GM12878 (cell line): ENCODE data around the gene TMEM87A. TPM values are rescaled to one million over a fixed set of nuclear protein-coding genes. Genes with fewer than 3 reads are reported as not detected.

Experiments
- ATAC-seq: fragments of 200-7000 bp; cut with Tn5 transposase; 3 replicates; pipeline ENCODE4 v1.9.1; 2020; ENCODE audit warnings: mild to moderate bottlenecking, moderate library complexity
- BruUV-seq: library from RNA; stranded (reverse); fragments of 400-500 nt; replicated peaks from 2 replicates; lab custom pipeline; 2021; lab: Mats Ljungman, UMichigan
- CTCF ChIA-PET: fragments of 300-600 bp; sonication (Branson Sonifier 250); formaldehyde crosslinking; extraction: SDS; loops from one replicate; lab custom pipeline; 2021; ENCODE audit warnings: inconsistent platforms; lab: Yijun Ruan, JAX
- POLR2A ChIA-PET: fragments of 350-600 bp; formaldehyde crosslinking; extraction: SDS; loops from one replicate; lab custom pipeline; 2021; ENCODE audit warnings: inconsistent platforms; lab: Charles Lee
- RAD21 ChIA-PET: fragments of 300-600 bp; sonication (Branson Sonifier 250); formaldehyde crosslinking; loops from one replicate; lab custom pipeline; 2023; ENCODE audit warnings: antibody characterized with exemption; ENCODE audit not compliant: unreplicated experiment; lab: Charles Lee
- SMC1A ChIA-PET: fragments of 300-600 bp; sonication (Branson Sonifier 250); formaldehyde crosslinking; loops from one replicate; lab custom pipeline; 2023; ENCODE audit not compliant: unreplicated experiment, uncharacterized antibody; lab: Charles Lee
- DNase-seq: peaks from one replicate; pipeline ENCODE4 v3.0.0-alpha.2; 2011; ENCODE audit warnings: low read depth, low spot score
- FAIRE-seq: peaks from 3 replicates; lab custom pipeline; 2011; peaks lifted over from hg19 to GRCh38; lab: Jason Lieb, UNC
- H2AFZ ChIP-seq: 2 replicates; pipeline ENCODE4 v1.6.0; 2011; ENCODE audit warnings: low read depth, low read length, control low read depth; ENCODE audit not compliant: control insufficient read depth
- H3K27ac ChIP-seq: 2 replicates; pipeline ENCODE4 v1.5.1; 2011; ENCODE audit warnings: control low read depth; ENCODE audit not compliant: control insufficient read depth, insufficient read depth
- H3K27me3 ChIP-seq, 2 experiments: replicated peaks in 1 of 2; 2 replicates each; pipeline versions ENCODE4 v1.6.0 to v1.6.1; 2011; ENCODE audit warnings: low read length in 1 of 2; ENCODE audit not compliant: control insufficient read depth in 2 of 2, insufficient read depth in 2 of 2
- H3K36me3 ChIP-seq, 2 experiments: 2 replicates each; pipeline ENCODE4 v1.5.1; 2011; ENCODE audit warnings: low read length in 1 of 2; ENCODE audit not compliant: control insufficient read depth in 2 of 2, insufficient read depth in 2 of 2
- H3K4me1 ChIP-seq: 2 replicates; pipeline ENCODE4 v1.6.1; 2011; ENCODE audit warnings: mild to moderate bottlenecking, low read length, moderate library complexity, mixed read lengths; ENCODE audit not compliant: control insufficient read depth, insufficient read depth
- H3K4me2 ChIP-seq: 2 replicates; pipeline ENCODE4 v1.6.0; 2011; ENCODE audit warnings: control low read depth; ENCODE audit not compliant: control insufficient read depth, insufficient read depth
- H3K4me3 ChIP-seq: fragments of 200-600 bp; sonication (generic); 2 replicates; pipeline ENCODE4 v1.5.1; 2016
- H3K79me2 ChIP-seq: 2 replicates; pipeline ENCODE4 v1.6.0; 2011; ENCODE audit warnings: low read length; ENCODE audit not compliant: control insufficient read depth, insufficient read depth
- H3K9ac ChIP-seq: 2 replicates; pipeline ENCODE4 v1.8.0; 2011; ENCODE audit warnings: low read length, control low read depth, mixed read lengths; ENCODE audit not compliant: control insufficient read depth, insufficient read depth
- H3K9me3 ChIP-seq: replicated peaks from 3 replicates; pipeline ENCODE4 v1.5.1; 2011; ENCODE audit warnings: mild to moderate bottlenecking, low read length; ENCODE audit not compliant: control insufficient read depth, insufficient read depth
- H4K20me1 ChIP-seq: 2 replicates; pipeline ENCODE4 v1.6.0; 2011; ENCODE audit not compliant: control insufficient read depth, insufficient read depth
- BMI1 ChIP-seq: fragments of 450-650 bp; IDR thresholded peaks from 2 replicates; pipeline ENCODE4 v1.6.1; 2016; ENCODE audit warnings: mild to moderate bottlenecking, moderate library complexity, borderline replicate concordance
- DPF2 ChIP-seq: fragments of 450-650 bp; IDR thresholded peaks from 2 replicates; pipeline ENCODE4 v1.6.1; 2017; ENCODE audit warnings: mild to moderate bottlenecking
- EP300 ChIP-seq, 2 experiments: fragments of 150-350 bp in 1 of 2; IDR thresholded peaks; 2 replicates each; pipeline ENCODE4 v1.6.1; 2011 to 2012; ENCODE audit warnings: low read depth in 2 of 2, low read length in 2 of 2, borderline replicate concordance in 1 of 2, improper control_type of control experiment in 1 of 2, inconsistent platforms in 1 of 2; ENCODE audit not compliant: control insufficient read depth in 1 of 2
- ETV6 ChIP-seq, 2 experiments: fragments of 450-650 bp in 1 of 2; IDR thresholded peaks in 1 of 2; conservative IDR thresholded peaks in 1 of 2; 2 replicates each; pipeline ENCODE4 v1.6.1; 2014; ENCODE audit warnings: antibody characterized with exemption in 1 of 2, borderline replicate concordance in 1 of 2, low read depth in 1 of 2, mild to moderate bottlenecking in 1 of 2, moderate library complexity in 1 of 2
- GATAD2B ChIP-seq: fragments of 450-650 bp; conservative IDR thresholded peaks from 2 replicates; pipeline ENCODE4 v1.6.1; 2017; ENCODE audit warnings: low read depth, mild to moderate bottlenecking, moderate library complexity
- IKZF1 ChIP-seq: fragments of 450-650 bp; conservative IDR thresholded peaks from 2 replicates; pipeline ENCODE4 v1.6.1; 2017; ENCODE audit warnings: antibody characterized with exemption, mild to moderate bottlenecking
- MXI1 ChIP-seq: fragments of 150-350 bp; IDR thresholded peaks from 2 replicates; pipeline ENCODE4 v1.6.1; 2011; ENCODE audit warnings: low read depth, mild to moderate bottlenecking, inconsistent platforms, low read length, improper control_type of control experiment
- MYC ChIP-seq: IDR thresholded peaks from 2 replicates; pipeline ENCODE4 v1.6.1; 2011; ENCODE audit warnings: mild to moderate bottlenecking, low read length, moderate library complexity, inconsistent platforms; ENCODE audit not compliant: insufficient read depth, insufficient replicate concordance, insufficient read length, severe bottlenecking
- PML ChIP-seq: IDR thresholded peaks from 2 replicates; pipeline ENCODE4 v1.6.1; 2012; ENCODE audit warnings: low read length, inconsistent platforms
- SREBF1 ChIP-seq: IDR thresholded peaks from 2 replicates; pipeline ENCODE4 v1.6.1; 2012; ENCODE audit warnings: mild to moderate bottlenecking, low read length
- TBL1XR1 ChIP-seq: IDR thresholded peaks from 2 replicates; pipeline ENCODE4 v1.6.1; 2012; ENCODE audit warnings: low read depth, low read length, improper control_type of control experiment
- ZNF24 ChIP-seq: fragments of 450-650 bp; IDR thresholded peaks from 2 replicates; pipeline ENCODE4 v1.6.1; 2017; ENCODE audit warnings: antibody characterized with exemption, mild to moderate bottlenecking
- WGBS: methylation state at CpG from one replicate; pipeline ENCODE4 v1.1.6; 2016; ENCODE audit warnings: low lambda C conversion rate; ENCODE audit not compliant: insufficient replicate concordance, insufficient coverage; ENCODE audit errors: missing lambda C conversion rate; 5-methylcytosine and 5-hydroxymethylcytosine counted together
- in situ Hi-C: fragments of 300-500 bp; cut with MboI; formaldehyde crosslinking; loops from 9 replicates; pipeline ENCODE4 v1.14.3; 2018; ENCODE audit warnings: mixed read lengths
- intact Hi-C: fragments of 100-400 bp; cut with micrococcal nuclease; formaldehyde crosslinking; loops from one replicate; pipeline ENCODE4 v1.14.2; 2022; ENCODE audit not compliant: unreplicated experiment
- polyA plus RNA-seq, 11 experiments: library from polyadenylated mRNA; depleted of rRNA in 4 of 11; unstranded in 6 of 11; stranded (reverse) in 5 of 11; fragments of >200 nt; fragmentation: Nextera tagmentation in 4 of 11; fragmentation: Illumina TruSeq in 1 of 11; extraction: Ambion mirVana in 4 of 11; extraction: Trizol in 1 of 11; gene quantifications; 1 replicate in 1 of 11; 2 replicates in 10 of 11; pipeline versions ENCODE4 v1.2.1 to v1.2.3, GENCODE V29; 2011 to 2016; ENCODE audit warnings: inconsistent platforms in 2 of 11, missing spikeins in 2 of 11, low read depth in 1 of 11
- total RNA-seq, 4 experiments: library from RNA; depleted of rRNA in 3 of 4; stranded (reverse); fragments of >200 nt in 3 of 4; fragmentation: Illumina TruSeq in 1 of 4; extraction: Trizol in 1 of 4; gene quantifications; 2 replicates each; pipeline versions ENCODE4 v1.2.1 to v1.2.3, GENCODE V29; 2013 to 2021
- TF ChIP-seq, protein P1 (sequence below): fragments of 150-350 bp; IDR thresholded peaks from 2 replicates; pipeline ENCODE4 v1.6.1; 2014; ENCODE audit warnings: mild to moderate bottlenecking, low read depth, low read length
- TF ChIP-seq, protein P2 (sequence below): fragments of 450-650 bp; IDR thresholded peaks from 2 replicates; pipeline ENCODE4 v1.6.1; 2017; ENCODE audit warnings: antibody characterized with exemption, mild to moderate bottlenecking, moderate library complexity

Gene TMEM87A
- total and polyA plus RNA-seq, 10 of the 15 experiments (the other 5 are each of a cell fraction or from before 2014, with no cell fraction given), result 18.2 to 53.2 (median 33.4) TPM

DNA sequence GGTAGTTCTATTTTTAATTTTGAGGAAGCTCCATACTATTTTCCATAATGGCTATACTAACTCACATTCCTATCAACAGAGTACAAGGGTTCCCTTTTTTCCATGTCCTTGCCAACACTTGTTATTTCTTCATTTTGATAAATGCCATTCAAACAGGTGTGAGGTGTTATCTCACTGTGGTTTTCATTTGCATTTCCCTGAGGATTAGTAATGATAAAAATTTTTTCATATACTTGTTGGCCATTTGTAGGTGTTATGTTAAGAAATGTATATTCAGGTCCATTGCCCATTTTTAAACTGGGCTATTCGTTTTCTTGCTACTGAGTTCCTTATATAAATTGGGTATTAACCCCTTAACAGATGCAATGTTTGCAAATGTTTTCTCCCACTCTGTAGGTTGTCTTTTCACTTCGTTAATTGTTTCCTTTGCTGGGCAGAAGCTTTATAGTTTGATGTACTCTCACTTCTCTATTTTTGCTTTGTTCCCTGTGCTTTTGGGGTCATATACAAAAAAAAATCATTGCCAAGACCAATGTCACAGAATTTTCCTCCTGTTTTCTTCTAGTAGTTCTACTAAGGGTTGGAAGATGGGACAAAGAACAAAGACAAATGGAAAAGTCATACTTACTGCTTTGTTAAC lies 54.2 kb downstream of the TMEM87A start (continued):
- TF ChIP-seq PML, result no peak
- TF ChIP-seq EP300 (IDR thresholded peaks at IDR 0.05; ENCODE audit: borderline replicate concordance in 1 of 2, control insufficient read depth in 1 of 2, low read depth in 2 of 2, low read length in 2 of 2), result peak in 1 of 2 experiments; percentile 73; a peak in 1 of 4 replicates
- TF ChIP-seq ETV6 (conservative IDR thresholded peaks at IDR 0.05 in 1 of 2, IDR thresholded peaks at IDR 0.05 in 1 of 2; ENCODE audit: borderline replicate concordance in 1 of 2, low read depth in 1 of 2), result no peak
- TF ChIP-seq MXI1, result no peak
- TF ChIP-seq, protein P1, sequence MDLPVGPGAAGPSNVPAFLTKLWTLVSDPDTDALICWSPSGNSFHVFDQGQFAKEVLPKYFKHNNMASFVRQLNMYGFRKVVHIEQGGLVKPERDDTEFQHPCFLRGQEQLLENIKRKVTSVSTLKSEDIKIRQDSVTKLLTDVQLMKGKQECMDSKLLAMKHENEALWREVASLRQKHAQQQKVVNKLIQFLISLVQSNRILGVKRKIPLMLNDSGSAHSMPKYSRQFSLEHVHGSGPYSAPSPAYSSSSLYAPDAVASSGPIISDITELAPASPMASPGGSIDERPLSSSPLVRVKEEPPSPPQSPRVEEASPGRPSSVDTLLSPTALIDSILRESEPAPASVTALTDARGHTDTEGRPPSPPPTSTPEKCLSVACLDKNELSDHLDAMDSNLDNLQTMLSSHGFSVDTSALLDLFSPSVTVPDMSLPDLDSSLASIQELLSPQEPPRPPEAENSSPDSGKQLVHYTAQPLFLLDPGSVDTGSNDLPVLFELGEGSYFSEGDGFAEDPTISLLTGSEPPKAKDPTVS, result no peak
- peak; percentile 60 for TF ChIP-seq ZNF24
- TF ChIP-seq MYC, result no peak
- no peak for TF ChIP-seq SREBF1
- no peak for TF ChIP-seq TBL1XR1
- peak; percentile 70; the same call in 1 of the 2 replicates for TF ChIP-seq DPF2
- TF ChIP-seq IKZF1, result peak; percentile 63; the same call in 1 of the 2 replicates
- TF ChIP-seq, all 136 proteins: peak for 15

DNA sequence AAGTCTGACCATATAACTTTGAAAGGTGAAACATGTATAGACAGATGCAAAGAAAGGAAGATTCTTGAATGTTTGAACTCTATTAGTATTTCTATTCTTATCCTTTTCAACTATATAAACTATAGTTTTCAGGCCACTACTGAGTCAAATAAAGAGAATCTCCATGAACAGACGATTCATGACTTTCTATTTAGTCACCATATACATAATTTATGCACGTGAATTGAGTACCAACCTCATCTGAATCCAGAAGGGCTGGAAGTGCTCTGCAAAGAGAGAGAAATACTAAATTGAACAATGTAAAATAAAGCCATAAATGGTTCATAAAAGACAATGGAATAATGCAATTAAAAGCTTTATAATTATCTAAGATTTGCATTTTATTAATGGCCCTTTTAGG lies 55.7 kb downstream of the TMEM87A start:
- H4K20me1 ChIP-seq, result no peaks in the 10 kb centered on the region
- peaks cover 1 to 3% of the 10 kb centered on the region in 2 experiments; a peak in 2 of 4 replicates for H3K36me3 ChIP-seq
- in situ Hi-C loops (no loop called here), intact Hi-C loops (no loop called here)
- SMC1A ChIA-PET, result no interaction called here
- 22% methylated on average over 2 of the region's 2 CpGs for WGBS
- H3K4me3 ChIP-seq, result no peak overlapping the region
- FAIRE-seq, result no peak
- H3K27ac ChIP-seq, result no peak overlapping the region
- no peak for ATAC-seq
- CTCF ChIA-PET, result no interaction called here
- no peak overlapping the region for H3K9ac ChIP-seq
- no peak for DNase-seq
- H3K4me2 ChIP-seq, result no peak overlapping the region
- no TSS peak for BruUV-seq
- no peak overlapping the region for H2AFZ ChIP-seq
- H3K9me3 ChIP-seq, result no peaks in the 10 kb centered on the region
- RAD21 ChIA-PET, result no interaction called here
- POLR2A ChIA-PET, result interaction anchor here (0.8 kb wide), 1 partner anchor 460 kb away, joined by 3 read pairs; no protein-coding TSS in a partner anchor
- no peaks in the 10 kb centered on the region for H3K79me2 ChIP-seq
- no peaks in the 10 kb centered on the region for H3K27me3 ChIP-seq
- no peaks in the 10 kb centered on the region; the same call in 1 of the 2 replicates for H3K4me1 ChIP-seq
- TF ChIP-seq, protein P1, result no peak
- TF ChIP-seq BMI1 (no peak), GATAD2B (no peak)
- TF ChIP-seq, protein P2, sequence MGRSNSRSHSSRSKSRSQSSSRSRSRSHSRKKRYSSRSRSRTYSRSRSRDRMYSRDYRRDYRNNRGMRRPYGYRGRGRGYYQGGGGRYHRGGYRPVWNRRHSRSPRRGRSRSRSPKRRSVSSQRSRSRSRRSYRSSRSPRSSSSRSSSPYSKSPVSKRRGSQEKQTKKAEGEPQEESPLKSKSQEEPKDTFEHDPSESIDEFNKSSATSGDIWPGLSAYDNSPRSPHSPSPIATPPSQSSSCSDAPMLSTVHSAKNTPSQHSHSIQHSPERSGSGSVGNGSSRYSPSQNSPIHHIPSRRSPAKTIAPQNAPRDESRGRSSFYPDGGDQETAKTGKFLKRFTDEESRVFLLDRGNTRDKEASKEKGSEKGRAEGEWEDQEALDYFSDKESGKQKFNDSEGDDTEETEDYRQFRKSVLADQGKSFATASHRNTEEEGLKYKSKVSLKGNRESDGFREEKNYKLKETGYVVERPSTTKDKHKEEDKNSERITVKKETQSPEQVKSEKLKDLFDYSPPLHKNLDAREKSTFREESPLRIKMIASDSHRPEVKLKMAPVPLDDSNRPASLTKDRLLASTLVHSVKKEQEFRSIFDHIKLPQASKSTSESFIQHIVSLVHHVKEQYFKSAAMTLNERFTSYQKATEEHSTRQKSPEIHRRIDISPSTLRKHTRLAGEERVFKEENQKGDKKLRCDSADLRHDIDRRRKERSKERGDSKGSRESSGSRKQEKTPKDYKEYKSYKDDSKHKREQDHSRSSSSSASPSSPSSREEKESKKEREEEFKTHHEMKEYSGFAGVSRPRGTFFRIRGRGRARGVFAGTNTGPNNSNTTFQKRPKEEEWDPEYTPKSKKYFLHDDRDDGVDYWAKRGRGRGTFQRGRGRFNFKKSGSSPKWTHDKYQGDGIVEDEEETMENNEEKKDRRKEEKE, result no peak
